OCI-M2 (cell line): ENCODE results near the gene KLF2.
"Not testable (repeated sequence)": the region's sequence is repeated elsewhere in the genome, so short reads cannot be mapped to it uniquely, and the experiment has no call there.

Experiments
- DNase-seq: peaks from one replicate; lab custom pipeline; 2025; ENCODE audit not compliant: unreplicated experiment; lab: John Stamatoyannopoulos, UW

KLF2 gene

DNA sequence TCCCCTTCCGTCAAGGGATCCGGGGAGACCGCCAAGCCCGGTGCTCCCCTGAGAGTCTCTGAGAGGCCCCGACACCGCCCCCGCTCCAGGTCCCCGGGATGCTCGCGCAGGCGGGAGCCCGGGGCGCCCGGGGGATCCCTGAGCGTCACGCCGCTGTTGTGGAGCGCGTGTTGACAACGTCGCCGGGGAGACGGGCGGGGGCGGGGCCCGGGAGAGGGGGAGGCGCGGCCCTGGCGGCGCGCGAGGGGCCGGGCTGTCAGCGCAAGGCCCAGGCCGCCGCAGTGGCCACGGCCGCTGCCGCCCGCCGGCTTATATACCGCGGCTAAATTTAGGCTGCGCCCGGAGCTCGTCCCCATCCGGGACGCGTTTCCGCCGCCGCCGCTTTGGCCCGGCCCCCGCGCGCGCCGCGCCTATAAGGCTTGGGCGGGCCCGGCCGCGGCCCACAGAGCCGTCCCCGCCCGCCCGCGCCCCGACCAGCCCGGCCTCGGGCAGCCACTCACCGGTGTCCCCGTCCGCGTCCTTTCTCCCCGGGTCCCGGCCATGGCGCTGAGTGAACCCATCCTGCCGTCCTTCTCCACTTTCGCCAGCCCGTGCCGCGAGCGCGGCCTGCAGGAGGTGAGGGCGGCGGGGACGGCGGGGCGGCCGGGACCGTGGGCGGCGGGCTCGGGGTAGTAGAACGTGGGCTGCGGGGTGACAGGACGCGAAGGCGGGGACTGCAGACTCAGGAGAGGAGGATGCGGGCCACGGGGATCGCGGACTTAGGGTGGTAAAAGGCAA lies at the start of gene KLF2:
TSS of gene KLF2 (plus strand) at position 443 of the 777 bp plus-strand sequence. CDS start at position 541, 98 bp downstream.
- DNase-seq, result no peak

GRCh38 chr19:16280306-16280705 lies 44.3 kb upstream of the KLF2 start:
- DNase-seq, result no peak

- no peak for DNase-seq
These were observed 42.9 kb upstream of the KLF2 start for GRCh38 chr19:16281743-16282142.

DNA sequence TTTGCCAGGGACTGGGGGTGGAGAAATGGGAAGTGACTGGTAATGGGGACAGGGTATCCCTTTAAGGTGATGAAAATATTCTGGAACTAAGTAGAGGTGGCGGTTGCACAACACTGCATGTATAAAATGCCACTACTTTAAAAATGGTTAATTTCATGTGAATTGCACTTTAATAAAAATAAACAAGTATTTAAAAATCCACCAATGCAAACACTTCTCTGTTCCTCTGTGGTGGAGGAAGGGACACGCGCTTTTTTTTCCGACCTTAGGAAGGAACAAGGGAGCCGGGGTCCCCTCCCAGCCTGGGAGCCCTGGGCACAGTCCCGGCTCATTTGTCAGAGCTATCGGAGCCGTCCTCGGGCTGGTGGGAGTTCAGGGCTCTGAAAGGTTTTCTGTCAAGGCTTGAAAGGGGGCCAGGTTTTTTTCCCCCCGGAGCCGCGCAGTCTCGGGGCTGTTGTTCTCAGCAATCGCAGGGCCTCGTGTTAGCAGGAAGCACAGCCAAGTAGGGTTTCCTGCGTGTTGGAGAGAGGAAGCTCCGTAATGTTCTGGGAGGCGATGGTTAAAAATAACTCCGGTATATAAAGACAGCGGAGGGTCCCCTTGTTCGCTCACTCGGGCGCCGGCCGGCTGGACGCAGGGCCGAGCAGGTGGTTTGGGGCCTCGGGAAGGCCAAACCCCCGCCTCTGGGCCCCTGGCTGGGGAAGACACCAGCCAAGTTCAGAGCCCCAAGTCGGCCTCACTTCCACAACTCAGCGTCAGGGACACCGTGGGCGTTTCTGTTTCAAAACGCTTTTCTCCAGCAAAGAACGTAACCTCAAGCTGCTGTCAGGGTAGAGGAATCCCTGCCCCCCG lies 41.2 kb upstream of the KLF2 start:
- DNase-seq, result no peak

GRCh38 chr19:16284505-16284904 lies 40.1 kb upstream of the KLF2 start:
- no peak for DNase-seq

- DNase-seq, result not testable (repeated sequence)
These were observed 39.5 kb upstream of the KLF2 start for GRCh38 chr19:16285079-16285478.

DNA sequence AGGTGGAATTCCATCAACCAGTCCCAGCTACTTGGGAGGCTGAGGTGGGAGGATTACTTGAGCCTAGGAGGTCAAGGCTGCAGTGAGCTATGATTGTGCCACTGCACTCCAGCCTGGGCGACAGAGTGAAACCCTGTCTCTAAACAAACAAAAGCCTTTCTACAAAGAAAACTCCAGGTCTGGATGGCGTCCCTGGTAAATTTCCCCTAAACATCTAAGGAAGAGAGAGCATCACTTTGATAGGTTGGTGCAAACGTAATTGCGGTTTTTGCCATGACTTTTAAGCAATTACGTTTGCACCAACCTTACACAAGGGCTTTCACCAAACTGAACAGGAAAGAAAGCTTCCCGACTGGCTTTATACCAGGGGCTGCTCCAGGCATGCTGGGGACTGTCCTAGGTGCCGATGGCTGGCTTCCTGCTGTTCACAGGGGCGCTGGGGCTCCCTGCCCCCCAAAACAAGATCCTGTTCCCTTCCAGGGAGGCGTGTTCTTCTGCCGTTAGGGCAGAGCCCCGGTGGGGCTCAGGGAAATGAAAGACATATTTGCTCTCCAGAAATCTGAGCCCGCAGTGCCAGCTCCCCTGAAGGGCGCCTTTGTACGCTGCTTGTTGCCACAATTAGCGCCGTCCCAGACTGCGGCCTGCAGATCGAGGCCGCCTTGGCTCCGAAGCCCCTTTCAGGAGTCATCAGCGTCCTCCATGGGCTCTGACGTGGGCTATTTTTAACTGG lies 38.7 kb upstream of the KLF2 start:
- DNase-seq, result no peak

- no peak for DNase-seq
These were observed 36.1 kb upstream of the KLF2 start for GRCh38 chr19:16288544-16288943.

GRCh38 chr19:16289594-16289993 lies 35.0 kb upstream of the KLF2 start:
- no peak for DNase-seq

DNA sequence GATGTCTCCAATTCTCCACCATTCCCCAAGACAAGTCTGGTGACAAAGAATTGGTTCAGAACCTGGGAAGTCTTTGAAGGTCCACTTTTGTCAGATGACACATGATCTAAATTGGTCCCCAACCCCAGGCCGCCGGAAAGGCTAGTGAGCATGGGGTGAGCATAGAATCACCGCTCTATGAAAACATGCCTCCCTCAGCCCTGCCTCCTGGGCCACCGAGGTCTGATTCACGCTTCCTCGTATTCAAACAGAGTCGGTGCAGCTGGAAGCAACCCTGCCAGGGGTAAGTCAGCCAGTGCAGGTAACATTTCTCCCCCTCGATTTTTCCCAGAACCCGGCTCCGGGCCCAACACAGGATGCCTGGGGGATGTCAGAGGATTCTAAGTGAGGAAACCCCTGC lies 33.9 kb upstream of the KLF2 start:
- DNase-seq, result no peak

DNA sequence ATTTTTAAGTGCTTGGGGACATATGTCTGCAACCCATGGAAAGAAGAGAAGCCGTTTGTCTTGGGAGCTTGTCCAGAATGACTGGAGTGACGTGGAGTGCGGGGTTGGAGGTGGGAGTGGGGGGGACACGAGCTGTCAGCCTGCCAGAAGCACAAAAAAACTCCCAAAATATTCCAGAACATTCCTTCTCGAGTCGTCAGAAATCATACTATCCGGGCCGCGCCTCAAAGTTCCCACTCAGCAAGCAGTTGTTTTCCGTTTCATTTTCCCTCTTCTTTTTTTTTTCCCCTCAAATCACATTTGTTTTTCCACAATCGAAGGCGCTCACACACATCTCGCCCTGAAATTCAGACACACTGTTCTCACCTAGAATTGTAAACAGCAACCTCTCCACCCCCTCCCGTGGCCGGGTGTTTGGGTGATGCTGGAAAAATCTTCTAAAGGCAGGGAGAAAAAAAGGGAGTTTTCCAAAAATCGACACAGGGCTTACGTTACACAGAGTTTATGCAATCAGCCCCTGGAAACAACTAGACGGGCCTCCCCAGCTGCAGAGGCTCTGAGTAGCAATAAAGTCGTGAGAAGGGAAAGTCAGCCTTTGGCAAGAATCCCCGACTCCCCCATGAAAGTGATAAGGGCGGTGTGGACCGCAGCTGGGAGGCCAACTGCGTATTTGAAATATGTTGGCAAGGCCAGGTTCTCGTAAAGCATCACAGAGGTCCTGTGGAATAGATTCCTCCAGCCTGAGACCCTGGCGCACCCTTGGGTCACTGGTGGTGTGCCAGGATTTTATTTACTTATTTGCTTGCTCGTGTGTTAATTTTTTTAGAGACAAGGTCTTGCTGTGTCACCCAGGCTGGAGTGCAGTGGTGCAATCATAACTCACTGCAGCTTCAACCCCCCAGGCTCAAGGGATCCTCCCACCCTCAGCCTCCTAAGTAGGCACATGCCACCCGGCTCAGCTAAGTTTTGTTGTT lies 31.2 kb upstream of the KLF2 start:
- no peak for DNase-seq

DNA sequence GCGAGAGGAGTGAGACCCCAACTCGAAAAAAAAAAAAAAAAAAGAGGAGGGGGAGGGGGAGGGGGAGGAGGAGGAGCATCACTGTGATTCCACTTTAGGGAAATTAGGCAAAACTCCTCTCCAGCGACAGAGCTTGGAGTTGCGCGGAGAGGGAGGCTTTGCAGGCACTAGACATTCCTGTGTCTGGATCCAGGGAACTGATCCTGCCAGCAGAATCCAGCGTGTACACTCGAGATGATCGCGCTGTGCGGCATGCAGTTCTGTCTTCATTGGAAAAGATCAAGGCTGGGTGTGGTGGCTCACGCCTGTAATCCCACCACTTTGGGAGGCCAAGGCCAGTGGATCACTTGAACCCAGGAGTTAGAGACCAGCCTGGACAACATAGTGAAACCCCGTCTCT lies 29.6 kb upstream of the KLF2 start:
- DNase-seq, result no peak

GRCh38 chr19:16296713-16297112 lies 27.9 kb upstream of the KLF2 start:
- no peak for DNase-seq

GRCh38 chr19:16297575-16298178 lies 26.9 kb upstream of the KLF2 start:
- no peak for DNase-seq

DNA sequence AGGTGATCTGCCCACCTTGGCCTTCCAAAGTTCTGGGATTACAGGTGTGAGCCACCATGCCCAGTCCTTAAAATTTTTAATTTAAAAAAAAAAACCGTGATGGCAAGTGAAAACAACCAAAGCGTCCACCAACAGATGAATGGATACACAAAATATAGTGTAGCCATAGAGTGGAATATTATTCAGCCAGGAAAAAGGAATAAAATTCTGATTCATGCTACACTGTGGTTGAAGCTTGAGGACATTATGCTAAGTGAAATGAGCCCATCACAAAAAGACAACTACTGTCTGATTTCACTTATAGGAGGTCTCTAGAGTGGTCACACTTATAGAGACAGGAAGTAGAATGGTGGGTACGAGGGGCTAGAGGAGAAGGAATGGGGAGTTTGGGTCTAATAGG lies 26.3 kb upstream of the KLF2 start:
- DNase-seq, result no peak

GRCh38 chr19:16301999-16302694 lies 22.5 kb upstream of the KLF2 start:
- no peak for DNase-seq

DNA sequence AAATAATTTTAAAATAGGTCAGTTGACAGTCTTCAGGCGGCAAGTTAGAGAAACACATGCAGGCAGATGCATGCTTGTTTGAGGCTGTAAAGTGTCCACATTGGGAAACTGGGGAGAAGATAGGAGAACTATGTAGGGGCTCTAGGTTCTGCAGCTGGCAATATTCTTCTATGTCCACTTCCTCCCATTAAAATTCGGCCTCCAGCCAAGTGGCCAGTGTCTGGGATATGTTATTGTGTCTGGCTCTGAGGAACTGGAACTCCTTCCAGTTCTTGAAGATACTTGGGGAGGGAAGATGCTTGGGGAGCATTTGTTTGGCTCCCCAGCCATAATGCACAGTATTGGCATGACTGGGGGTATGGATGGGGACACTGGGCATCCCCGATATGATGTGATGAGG lies 20.9 kb upstream of the KLF2 start:
- DNase-seq, result no peak

- not testable (repeated sequence) for DNase-seq
These were observed 20.1 kb upstream of the KLF2 start for GRCh38 chr19:16304511-16304910.

DNA sequence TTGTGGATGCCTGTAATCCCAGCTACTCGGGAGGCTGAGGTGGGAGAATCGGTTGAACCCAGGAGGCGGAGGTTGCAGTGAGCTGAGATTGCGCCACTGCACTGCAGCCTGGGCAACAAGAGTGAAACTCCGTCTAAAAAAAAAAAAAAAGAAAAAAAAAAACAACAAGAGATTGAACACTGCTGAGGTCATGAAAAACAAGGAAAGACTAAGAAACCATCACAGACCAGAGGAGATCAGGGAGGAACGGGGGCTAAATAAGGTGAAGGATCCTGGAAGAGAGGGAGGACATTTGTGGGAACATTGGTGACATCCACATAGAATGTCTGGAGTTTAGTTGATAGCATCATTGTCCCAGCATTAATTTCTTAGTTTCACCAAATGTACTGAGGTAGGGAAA lies 19.6 kb upstream of the KLF2 start:
- not testable (repeated sequence) for DNase-seq
